Epithelial cell of esophagus (primary cell): ENCODE results near the gene ZNF223.

Experiments
- DNase-seq: peaks from one replicate; pipeline ENCODE4 v3.0.0; 2010; ENCODE audit warnings: low read depth
- H3K4me3 ChIP-seq: 2 replicates; pipeline ENCODE4 v1.5.1; 2011; ENCODE audit warnings: mild to moderate bottlenecking, low read length, control low read depth
- CTCF ChIP-seq: IDR thresholded peaks from 2 replicates; pipeline ENCODE4 v1.5.1; 2011; ENCODE audit warnings: low read depth, mild to moderate bottlenecking, low read length, control low read depth, inconsistent platforms; ENCODE audit not compliant: insufficient read depth; ENCODE audit errors: missing control alignments

ZNF223 gene

GRCh38 chr19:44093931-44094765 lies 42.3 kb downstream of the ZNF223 start, which contains the start of gene ZNF224:
Gene ZNF224 (plus strand): TSS chr19:44094361. CDS start chr19:44097874, 3,513 bp downstream.
- no peak for TF ChIP-seq CTCF
- peak within 1 kb of the TSS; percentile 87 for H3K4me3 ChIP-seq
- peak; percentile 92 for DNase-seq

GRCh38 chr19:44107751-44108150 lies 55.9 kb downstream of the ZNF223 start:
- H3K4me3 ChIP-seq = no peak overlapping the region
- TF ChIP-seq CTCF = no peak
- no peak for DNase-seq

- TF ChIP-seq CTCF = no peak
- DNase-seq = no peak
- H3K4me3 ChIP-seq = no peak overlapping the region
Measured at GRCh38 chr19:44109458-44109857, 57.6 kb downstream of the ZNF223 start.

GRCh38 chr19:44111910-44112463 lies 60.2 kb downstream of the ZNF223 start:
- H3K4me3 ChIP-seq = peak overlapping the region; percentile 93
- peak; percentile 84 for DNase-seq
- TF ChIP-seq CTCF = no peak

GRCh38 chr19:44112802-44113137 lies 60.9 kb downstream of the ZNF223 start:
- no peak for DNase-seq
- H3K4me3 ChIP-seq = peak overlapping the region; percentile 93
- no peak for TF ChIP-seq CTCF

- TF ChIP-seq CTCF = peak; percentile 8
Measured at GRCh38 chr19:44113138-44113783, 61.4 kb downstream of the ZNF223 start, which contains the start of gene ZNF225. Gene ZNF225 (plus strand): TSS chr19:44113399. CDS start chr19:44115828, 2,429 bp downstream.

More at GRCh38 chr19:44113138-44113783, 61.4 kb downstream of the ZNF223 start, which contains the start of gene ZNF225:
- peak within 1 kb of the TSS; percentile 93 for H3K4me3 ChIP-seq
- peak; percentile 99 for DNase-seq
